GM18526 (cell line): ENCODE data around the gene NT5C1B.

ENCODE experiments used
- POLR2A ChIP-seq: IDR thresholded peaks from 3 replicates; pipeline ENCODE4 v1.6.1; 2011; ENCODE audit not compliant: insufficient read length; ENCODE audit errors: extremely low read depth

NT5C1B gene

GRCh38 chr2:18589354-18589753 lies at the start of gene NT5C1B:
TSS of gene NT5C1B (minus strand) at chr2:18589569. CDS start at chr2:18589468, 101 bp downstream.
- no peak for TF ChIP-seq POLR2A

DNA sequence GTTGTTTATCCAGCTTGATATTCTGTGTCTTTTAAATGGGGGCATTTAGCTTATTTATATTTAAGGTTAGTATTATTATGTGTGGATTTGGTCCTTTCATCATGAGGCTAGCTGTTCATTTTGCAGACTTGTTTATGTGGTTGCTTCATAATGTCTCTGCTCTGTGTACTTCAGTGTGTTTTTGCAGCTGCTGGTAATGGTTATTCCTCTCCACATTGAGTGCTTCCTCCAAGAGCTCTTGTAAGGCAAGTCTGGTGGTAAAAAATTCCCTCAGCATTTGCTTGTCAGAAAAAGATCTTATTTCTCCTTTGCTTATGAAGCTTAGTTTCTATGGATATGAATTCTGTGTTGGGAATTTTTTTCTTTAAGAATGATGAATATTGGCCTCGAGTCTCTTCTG lies 47.8 kb upstream of the NT5C1B start:
- no peak for TF ChIP-seq POLR2A

- TF ChIP-seq POLR2A: no peak
These were observed 41.6 kb upstream of the NT5C1B start for GRCh38 chr2:18630941-18631340.

DNA sequence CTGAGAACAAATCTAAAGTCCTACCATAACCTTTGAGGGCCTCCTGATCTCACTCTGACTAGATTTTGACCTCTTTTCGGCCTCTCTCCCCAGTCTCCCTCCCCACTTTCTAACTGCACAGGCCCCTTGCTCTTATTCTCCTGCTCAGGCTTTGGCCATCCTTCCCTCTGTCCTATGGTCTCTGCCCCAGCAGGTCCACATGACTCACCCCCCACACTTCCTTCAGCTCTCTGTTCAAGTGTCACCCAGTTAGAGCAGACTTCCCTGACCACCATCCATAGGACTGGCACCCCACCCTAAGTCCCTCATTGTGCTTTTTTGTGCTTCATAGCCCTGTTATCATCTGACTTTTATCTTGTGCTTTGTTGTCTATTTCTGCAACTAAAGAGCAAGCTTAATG lies 41.2 kb upstream of the NT5C1B start:
- no peak for TF ChIP-seq POLR2A

DNA sequence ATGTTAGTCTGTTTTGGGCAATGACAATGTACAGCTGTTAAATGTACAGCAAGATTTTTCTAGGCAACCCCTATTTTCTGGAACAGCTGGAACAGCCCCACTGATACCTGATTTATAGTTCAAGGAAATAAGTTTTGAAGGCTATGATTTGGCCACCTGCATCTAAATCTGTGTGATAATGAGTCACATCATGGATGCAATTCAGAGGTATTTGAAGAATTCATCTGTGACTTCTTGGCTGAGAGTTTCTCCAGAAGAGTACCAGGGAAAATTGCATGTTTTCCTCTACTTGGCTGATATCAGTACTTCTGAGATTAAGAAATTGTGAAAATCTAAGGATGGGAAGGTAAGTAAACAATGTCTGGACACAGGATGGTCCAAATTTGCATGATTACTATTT lies 40.7 kb upstream of the NT5C1B start:
- no peak for TF ChIP-seq POLR2A

DNA sequence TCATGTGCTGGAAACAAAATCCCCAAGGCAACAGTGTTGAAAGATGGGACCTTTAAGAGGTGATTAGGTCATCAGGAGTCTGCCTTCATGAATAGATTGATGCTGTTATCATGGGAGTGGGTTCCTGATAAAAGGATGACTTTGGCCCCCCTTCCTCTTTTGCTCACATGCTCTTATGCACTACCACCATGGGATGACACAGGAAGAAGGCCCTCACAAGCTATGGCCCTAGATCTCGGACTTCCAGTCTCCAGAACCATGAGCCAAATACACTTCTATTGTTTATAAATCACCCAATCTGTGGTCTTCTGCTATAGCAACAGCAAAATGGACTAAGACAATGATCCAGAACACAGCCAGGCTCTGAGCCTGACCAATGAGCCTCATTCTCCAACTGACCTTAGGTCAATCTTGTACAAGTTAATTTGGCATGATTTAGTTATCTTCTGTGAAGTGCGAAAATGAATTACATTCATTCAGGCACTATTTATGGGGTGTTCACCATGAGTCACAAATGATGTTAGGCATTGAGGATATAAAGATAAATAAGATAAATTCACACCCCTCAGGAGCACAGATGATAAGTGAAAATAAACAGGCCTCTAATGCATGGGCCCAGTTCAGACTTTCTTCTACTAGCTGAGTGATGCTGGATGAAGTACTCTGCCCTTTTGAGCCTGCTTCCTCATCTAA lies 37.7 kb upstream of the NT5C1B start:
- no peak for TF ChIP-seq POLR2A

- no peak for TF ChIP-seq POLR2A
These were observed 36.9 kb upstream of the NT5C1B start for GRCh38 chr2:18626256-18626668.

DNA sequence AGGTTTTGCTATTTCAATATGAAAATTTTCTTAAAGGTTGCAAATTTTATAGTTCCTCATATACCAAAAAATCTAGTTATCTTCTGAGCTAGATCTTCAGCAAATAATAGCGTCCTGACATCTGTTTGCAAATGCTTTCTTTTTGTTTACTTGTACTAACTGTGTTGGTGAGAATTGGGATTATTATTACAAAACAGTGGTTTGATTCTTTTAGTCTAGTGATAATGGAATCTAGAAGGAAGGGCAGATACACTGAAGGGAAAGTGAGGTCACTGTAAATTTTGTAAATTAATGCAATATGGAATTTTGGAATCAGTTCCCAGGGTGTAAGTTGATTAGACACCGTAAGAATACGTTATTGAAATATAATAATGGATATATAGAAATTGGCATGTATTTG lies 36.2 kb upstream of the NT5C1B start:
- TF ChIP-seq POLR2A: no peak

DNA sequence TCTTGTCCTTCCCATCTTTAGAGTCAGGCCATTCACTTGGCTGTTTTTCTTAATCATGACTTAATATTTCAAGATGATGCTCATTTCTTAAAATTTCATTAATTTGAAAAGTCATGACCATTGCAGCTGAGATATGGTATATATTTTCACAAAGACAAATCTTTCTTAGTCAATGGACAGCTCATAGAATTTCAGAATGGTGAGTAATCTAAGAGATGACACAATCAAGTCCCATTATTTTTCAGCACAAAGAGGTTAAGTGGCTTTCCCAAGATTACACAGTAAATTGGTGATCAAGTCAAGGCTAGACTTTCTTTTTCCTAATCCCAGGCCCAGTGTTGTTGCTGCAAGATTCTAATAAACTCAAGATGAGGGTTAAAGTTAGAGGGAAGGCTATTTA lies 34.4 kb upstream of the NT5C1B start:
- no peak for TF ChIP-seq POLR2A

- TF ChIP-seq POLR2A: no peak
These were observed 31.7 kb upstream of the NT5C1B start for GRCh38 chr2:18620867-18621632.

DNA sequence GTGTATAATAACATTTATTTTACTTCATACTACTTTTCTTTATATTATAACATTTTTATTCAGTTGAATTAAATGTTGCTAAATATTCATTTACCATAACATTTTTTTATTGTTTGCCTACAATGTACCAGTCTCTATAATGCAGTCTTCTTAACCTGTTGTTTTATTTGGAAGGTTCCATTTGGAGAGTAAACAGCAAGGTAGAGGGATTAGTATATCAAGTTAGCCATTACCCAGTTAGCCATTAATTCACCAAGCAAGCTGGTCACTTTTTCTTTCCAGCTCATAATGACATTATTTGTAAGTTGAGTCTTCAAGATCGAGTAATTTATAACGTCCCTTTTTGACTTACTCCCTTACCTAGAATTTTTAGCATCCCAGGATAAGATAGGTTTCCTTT lies 29.7 kb upstream of the NT5C1B start:
- TF ChIP-seq POLR2A: no peak

GRCh38 chr2:18614041-18614440 lies 24.7 kb upstream of the NT5C1B start:
- TF ChIP-seq POLR2A: no peak

GRCh38 chr2:18612133-18612532 lies 22.8 kb upstream of the NT5C1B start:
- no peak for TF ChIP-seq POLR2A

- TF ChIP-seq POLR2A: no peak
These were observed 22.2 kb upstream of the NT5C1B start for GRCh38 chr2:18611604-18612003.

GRCh38 chr2:18611184-18611583 lies 21.8 kb upstream of the NT5C1B start:
- no peak for TF ChIP-seq POLR2A

GRCh38 chr2:18610651-18611050 lies 21.3 kb upstream of the NT5C1B start:
- no peak for TF ChIP-seq POLR2A

GRCh38 chr2:18610090-18610489 lies 20.7 kb upstream of the NT5C1B start:
- TF ChIP-seq POLR2A: no peak
